Measurements from ENCODE around the gene FAM163B.

DNA sequence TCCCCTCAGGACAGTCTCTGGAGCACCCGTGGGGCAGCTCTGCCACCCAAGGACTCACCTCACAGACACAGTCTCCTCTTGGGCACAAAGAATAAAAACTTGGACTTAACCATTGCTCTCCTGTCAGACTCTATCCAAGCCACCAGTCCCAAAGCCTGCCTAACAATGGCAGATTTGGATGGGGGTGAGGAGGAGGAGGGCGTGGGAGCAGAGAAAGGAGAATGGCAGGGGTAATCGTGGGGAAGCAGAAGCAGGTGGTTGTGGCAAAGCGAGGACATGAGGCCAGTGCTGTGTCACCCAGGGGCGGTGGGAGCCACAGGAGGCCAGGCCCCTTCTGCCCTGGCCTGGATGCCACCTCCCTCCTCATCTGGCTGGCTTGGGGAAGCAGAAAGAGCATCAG, 5.5 kb upstream of the FAM163B start:
- TF ChIP-seq, protein P1, sequence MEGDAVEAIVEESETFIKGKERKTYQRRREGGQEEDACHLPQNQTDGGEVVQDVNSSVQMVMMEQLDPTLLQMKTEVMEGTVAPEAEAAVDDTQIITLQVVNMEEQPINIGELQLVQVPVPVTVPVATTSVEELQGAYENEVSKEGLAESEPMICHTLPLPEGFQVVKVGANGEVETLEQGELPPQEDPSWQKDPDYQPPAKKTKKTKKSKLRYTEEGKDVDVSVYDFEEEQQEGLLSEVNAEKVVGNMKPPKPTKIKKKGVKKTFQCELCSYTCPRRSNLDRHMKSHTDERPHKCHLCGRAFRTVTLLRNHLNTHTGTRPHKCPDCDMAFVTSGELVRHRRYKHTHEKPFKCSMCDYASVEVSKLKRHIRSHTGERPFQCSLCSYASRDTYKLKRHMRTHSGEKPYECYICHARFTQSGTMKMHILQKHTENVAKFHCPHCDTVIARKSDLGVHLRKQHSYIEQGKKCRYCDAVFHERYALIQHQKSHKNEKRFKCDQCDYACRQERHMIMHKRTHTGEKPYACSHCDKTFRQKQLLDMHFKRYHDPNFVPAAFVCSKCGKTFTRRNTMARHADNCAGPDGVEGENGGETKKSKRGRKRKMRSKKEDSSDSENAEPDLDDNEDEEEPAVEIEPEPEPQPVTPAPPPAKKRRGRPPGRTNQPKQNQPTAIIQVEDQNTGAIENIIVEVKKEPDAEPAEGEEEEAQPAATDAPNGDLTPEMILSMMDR (IDR thresholded peaks at IDR 0.05; ENCODE audit: insufficient read depth, low read length): no peak
- TF ChIP-seq GABPA (IDR thresholded peaks at IDR 0.05; ENCODE audit: low read depth) (no peak), POLR2AphosphoS5 (IDR thresholded peaks at IDR 0.05; ENCODE audit: low read depth) (no peak)
